Chondrocyte (in vitro differentiated cells): ENCODE results near the gene IGLL5. TPM values are rescaled to one million over a fixed set of nuclear protein-coding genes. Genes with fewer than 3 reads are reported as not detected.

ENCODE experiments used
- DNase-seq: peaks from one replicate; pipeline ENCODE4 v3.0.0; 2021; ENCODE audit warnings: mixed read lengths, low spot score
- H3K27ac Mint-ChIP-seq: one replicate; pipeline ENCODE4 v1.8.0; 2021; ENCODE audit warnings: mild to moderate bottlenecking, moderate library complexity, mixed read lengths; ENCODE audit not compliant: unreplicated experiment
- H3K27me3 Mint-ChIP-seq: 2 replicates; pipeline ENCODE4 v1.8.0; 2021; ENCODE audit warnings: low read depth, mixed read lengths
- H3K36me3 Mint-ChIP-seq: 2 replicates; pipeline ENCODE4 v1.8.0; 2021; ENCODE audit warnings: low read depth, mixed read lengths
- H3K4me1 Mint-ChIP-seq: 2 replicates; pipeline ENCODE4 v1.8.0; 2021; ENCODE audit warnings: low read depth, mild to moderate bottlenecking, mixed read lengths
- H3K4me3 Mint-ChIP-seq: one replicate; pipeline ENCODE4 v1.8.0; 2021; ENCODE audit warnings: mild to moderate bottlenecking, moderate library complexity, mixed read lengths; ENCODE audit not compliant: unreplicated experiment
- H3K9me3 Mint-ChIP-seq: 2 replicates; pipeline ENCODE4 v1.8.0; 2021; ENCODE audit warnings: low read depth, mixed read lengths
- total RNA-seq: library from RNA; stranded (reverse); gene quantifications from 3 replicates; pipeline ENCODE4 v1.2.1, GENCODE V29; 2021
- TF ChIP-seq, protein P1 (sequence below): fragments of 200-600 bp; sonication (generic); IDR thresholded peaks from 2 replicates; pipeline ENCODE4 v1.5.0; 2021; ENCODE audit warnings: antibody characterized with exemption, mild to moderate bottlenecking, moderate library complexity

IGLL5 gene
- total RNA-seq, 1 donor from 2014 or later, result not detected

DNA sequence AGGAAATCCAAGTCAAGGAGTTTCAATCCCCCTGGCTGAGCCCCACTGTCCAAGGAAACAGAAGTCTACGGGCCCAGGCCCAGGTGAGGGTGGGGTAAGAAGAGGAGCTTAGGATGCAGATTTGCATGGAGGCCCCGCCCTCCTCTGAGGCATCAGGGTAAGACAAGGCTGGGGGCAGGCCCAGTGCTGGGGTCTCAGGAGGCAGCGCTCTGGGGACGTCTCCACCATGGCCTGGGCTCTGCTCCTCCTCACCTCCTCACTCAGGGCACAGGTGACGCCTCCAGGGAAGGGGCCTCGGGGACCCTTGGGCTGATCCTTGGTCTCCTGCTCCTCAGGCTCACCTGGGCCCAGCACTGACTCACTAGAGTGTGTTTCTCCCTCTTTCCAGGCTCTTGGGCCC is 31.3 kb upstream of the IGLL5 start:
- Mint-ChIP-seq H3K4me1 (no peaks in the 10 kb centered on the region), H3K27ac (no peak overlapping the region), H3K27me3 (peaks cover 79% of the 10 kb centered on the region), H3K36me3 (no peaks in the 10 kb centered on the region), H3K9me3 (no peaks in the 10 kb centered on the region), H3K4me3 (no peak overlapping the region)
- TF ChIP-seq, protein P1, sequence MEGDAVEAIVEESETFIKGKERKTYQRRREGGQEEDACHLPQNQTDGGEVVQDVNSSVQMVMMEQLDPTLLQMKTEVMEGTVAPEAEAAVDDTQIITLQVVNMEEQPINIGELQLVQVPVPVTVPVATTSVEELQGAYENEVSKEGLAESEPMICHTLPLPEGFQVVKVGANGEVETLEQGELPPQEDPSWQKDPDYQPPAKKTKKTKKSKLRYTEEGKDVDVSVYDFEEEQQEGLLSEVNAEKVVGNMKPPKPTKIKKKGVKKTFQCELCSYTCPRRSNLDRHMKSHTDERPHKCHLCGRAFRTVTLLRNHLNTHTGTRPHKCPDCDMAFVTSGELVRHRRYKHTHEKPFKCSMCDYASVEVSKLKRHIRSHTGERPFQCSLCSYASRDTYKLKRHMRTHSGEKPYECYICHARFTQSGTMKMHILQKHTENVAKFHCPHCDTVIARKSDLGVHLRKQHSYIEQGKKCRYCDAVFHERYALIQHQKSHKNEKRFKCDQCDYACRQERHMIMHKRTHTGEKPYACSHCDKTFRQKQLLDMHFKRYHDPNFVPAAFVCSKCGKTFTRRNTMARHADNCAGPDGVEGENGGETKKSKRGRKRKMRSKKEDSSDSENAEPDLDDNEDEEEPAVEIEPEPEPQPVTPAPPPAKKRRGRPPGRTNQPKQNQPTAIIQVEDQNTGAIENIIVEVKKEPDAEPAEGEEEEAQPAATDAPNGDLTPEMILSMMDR, result no peak
- DNase-seq, result no peak

DNA sequence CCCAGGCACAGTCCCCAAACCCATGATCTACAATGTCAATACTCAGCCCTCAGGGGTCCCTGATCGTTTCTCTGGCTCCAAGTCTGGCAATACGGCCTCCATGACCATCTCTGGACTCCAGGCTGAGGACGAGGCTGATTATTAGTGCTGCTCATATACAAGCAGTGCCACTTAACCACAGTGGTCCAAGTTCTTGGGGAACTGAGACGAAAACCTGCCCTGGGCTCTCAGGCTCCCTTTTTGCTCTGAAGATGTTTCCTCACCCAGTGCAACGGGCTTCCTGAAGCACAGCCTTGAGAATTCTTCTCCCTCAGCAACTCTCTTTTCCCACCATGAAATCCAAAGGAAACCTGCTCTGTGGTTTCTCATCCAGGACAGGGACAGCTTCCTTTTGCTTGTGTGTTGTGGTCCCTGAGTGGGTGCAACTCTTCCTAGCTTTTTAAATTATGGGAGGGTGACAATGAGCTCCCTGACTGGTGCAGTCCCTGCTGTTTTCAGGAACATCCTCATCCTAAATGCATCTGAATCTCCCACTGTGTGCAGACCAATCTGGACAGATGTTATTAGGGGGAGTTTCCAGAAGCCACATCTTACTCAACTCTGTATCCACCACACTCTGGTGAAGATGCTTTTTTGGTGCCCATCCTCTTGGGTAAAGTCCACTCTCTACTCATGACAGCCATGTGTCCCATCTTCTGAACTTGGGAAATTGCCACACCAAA is 30.6 kb upstream of the IGLL5 start:
- Mint-ChIP-seq H3K4me3 (no peak overlapping the region), H3K36me3 (no peaks in the 10 kb centered on the region), H3K4me1 (no peaks in the 10 kb centered on the region), H3K27me3 (peaks cover 77% of the 10 kb centered on the region), H3K27ac (no peak overlapping the region), H3K9me3 (no peaks in the 10 kb centered on the region)
- no peak for DNase-seq
- TF ChIP-seq, protein P1, result no peak

DNA sequence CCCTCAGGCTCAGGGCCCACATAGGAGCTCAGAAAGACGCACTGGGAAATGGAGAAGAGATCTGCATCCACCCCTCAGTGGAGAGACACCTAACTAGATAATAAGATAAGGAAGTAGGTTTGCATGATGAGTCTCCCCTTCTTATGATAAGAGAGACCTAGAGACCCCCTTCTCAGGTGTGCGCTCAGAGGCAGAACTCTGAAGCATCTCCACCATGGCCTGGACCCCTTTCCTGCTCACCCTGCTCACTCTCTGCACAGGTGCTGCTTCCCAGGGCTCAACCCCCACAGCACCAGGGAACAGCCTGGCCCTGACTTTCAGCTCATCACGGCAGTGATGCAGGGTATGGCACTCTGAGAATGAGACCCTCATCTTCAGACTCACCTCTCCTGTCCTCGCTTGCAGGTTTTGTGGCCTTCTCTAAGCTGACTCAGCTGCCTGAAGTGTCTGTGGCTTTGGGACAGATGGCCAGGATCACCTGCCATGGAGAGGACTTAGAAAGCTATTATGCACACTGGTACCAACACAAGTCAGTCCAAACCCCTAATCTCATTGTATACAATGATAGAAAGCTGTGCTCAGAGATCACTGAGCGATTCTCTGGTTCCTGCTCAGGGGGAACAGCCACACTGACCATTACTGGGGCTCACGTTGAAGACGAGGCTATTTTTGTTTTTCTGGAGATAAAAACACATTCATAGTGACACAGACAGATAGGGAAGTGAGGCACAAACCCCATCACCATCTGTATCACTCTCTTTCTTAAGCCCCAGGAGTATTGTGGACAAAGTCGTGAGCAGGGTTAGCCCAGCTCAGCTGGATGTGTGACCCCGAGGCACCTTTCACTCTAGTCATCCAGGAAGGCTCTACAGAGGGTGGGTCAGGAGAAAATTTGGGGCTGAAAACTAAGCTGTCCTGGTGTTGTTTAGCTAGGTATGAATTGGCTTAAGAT is 29.7 kb upstream of the IGLL5 start:
- Mint-ChIP-seq H3K27ac (no peak overlapping the region), H3K4me1 (no peaks in the 10 kb centered on the region), H3K9me3 (no peaks in the 10 kb centered on the region), H3K27me3 (peaks cover 71% of the 10 kb centered on the region), H3K36me3 (no peaks in the 10 kb centered on the region), H3K4me3 (no peak overlapping the region)
- DNase-seq, result no peak
- TF ChIP-seq, protein P1, result no peak

DNA sequence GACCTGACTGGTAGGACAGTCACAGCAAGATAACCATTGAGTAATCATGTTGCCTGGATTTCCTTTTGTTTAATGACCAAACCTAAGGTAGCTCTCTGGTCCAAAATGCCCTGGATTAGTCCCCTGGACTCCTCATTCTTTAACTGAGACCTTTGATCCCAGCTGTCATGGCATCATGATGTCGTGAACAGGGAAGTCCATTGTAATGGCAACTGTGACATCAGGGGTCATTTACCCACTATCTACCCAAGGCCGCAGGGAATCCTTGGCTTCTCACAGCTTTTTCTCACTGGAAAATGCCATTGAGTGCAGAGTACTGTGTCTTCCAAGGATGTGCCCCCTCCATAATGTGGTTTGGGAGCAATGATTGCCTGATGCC is 29.1 kb upstream of the IGLL5 start:
- no peak overlapping the region for H3K4me3 Mint-ChIP-seq
- H3K27me3 Mint-ChIP-seq, result peaks cover 71% of the 10 kb centered on the region
- TF ChIP-seq, protein P1, result no peak
- H3K9me3 Mint-ChIP-seq, result no peaks in the 10 kb centered on the region
- no peak overlapping the region for H3K27ac Mint-ChIP-seq
- DNase-seq, result no peak
- H3K4me1 Mint-ChIP-seq, result no peaks in the 10 kb centered on the region
- H3K36me3 Mint-ChIP-seq, result no peaks in the 10 kb centered on the region

DNA sequence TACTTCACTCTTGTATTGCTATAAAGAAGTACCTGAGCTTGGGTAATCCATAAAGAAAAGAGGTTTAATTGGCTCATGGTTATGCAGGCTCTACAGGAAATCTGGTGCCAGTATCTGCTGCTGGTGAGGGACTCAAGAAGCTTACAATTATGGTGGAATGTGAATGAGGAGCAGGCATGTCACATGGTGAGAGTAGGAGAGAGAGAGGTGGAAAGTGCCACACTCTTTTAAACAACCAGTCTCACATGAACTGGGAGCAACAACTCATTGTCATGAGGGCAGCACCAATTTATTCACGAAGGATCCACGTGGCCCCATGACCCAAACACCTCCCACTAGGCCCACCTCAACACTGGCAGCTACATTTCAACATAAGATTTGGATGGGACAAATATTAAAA is 24.6 kb upstream of the IGLL5 start:
- Mint-ChIP-seq H3K27ac (no peak overlapping the region), H3K27me3 (peaks cover 76% of the 10 kb centered on the region), H3K4me3 (no peak overlapping the region), H3K4me1 (no peaks in the 10 kb centered on the region), H3K9me3 (no peaks in the 10 kb centered on the region), H3K36me3 (no peaks in the 10 kb centered on the region)
- no peak for DNase-seq
- TF ChIP-seq, protein P1, result no peak
